Activated CD4-positive, CD25-positive, alpha-beta regulatory T cell treated with anti-CD3 and anti-CD28 coated beads, Interleukin-2, amount 50 U/mL, for 24 hours (primary cell): ENCODE measurements around the gene NUP153.

Experiments used
- ATAC-seq, 2 donors: fragments of 150-1000 bp; cut with Tn5 transposase; one replicate each; pipeline ENCODE4 v1.10.0; 2021; ENCODE audit warnings: mild to moderate bottlenecking in 1 of 2, moderate library complexity in 1 of 2

Gene NUP153

DNA sequence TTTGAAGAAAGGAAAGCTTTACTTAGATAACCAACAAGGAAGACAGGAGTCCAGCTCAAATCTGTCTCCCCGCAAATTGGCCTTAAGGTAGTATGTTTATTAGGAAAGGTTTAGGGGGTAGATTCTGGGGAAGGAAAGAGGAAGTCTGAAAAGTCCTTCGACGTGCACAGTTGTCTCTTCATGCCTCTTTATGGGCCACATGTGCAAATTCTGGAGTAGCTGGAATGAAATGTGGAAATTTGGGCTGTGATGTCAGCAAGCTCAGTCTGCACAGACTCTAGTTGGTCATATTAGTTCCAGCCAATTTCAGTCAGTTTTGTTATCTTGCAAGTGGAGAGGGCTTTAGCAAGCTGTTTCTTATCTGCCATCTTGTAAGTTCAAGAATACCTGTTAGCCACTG lies 50.1 kb downstream of the NUP153 start:
- ATAC-seq, result no peak

DNA sequence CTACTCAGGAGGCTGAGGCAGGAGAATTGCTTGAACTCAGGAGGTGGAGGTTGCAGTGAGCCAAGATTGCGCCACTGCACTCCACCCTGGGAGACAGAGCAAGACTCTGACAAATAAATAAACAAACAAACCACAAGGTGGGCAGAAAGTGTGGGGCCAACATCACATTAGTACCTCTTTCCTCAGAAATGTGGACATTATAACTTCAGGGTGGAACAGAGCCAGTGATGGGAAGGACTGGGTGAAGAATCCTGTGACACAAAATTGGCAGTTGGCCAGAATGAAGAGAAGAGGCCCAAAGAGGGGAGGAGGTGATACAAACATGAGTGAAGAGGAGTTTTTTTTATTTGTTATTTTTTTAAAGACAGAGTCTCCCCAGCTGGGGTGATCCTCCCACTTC lies 50.6 kb downstream of the NUP153 start:
- no peak for ATAC-seq

DNA sequence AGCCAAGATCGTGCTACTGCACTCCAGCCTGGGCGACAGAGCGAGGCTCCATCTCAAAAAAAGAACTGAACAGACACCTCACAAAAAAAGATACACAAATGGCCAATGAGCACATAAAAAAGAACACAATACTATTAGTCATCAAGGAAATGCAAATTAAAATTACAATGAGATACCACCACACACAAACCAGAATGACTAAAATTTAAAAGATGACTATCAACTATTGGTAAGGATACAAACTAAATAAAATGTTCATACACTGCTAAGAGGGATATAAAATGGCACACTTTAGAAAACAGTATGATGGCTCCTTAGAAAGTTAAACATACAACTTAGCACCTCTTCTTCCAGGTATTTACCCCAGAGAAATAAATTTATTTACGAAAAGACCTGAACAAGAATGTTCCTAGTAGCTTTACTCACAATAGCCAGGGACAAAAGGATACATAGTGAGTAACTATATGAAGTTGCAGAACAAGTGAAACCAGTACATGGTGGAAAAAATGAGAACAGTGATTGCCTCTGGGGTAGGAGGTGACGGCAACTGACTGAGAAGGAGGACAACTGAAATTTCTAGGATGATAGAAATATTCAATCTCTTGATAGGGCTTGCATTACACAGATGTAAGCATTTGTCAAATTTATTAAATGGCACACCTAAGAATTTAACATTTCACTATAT lies 53.4 kb downstream of the NUP153 start:
- peak; percentile 77 to 85 for ATAC-seq

DNA sequence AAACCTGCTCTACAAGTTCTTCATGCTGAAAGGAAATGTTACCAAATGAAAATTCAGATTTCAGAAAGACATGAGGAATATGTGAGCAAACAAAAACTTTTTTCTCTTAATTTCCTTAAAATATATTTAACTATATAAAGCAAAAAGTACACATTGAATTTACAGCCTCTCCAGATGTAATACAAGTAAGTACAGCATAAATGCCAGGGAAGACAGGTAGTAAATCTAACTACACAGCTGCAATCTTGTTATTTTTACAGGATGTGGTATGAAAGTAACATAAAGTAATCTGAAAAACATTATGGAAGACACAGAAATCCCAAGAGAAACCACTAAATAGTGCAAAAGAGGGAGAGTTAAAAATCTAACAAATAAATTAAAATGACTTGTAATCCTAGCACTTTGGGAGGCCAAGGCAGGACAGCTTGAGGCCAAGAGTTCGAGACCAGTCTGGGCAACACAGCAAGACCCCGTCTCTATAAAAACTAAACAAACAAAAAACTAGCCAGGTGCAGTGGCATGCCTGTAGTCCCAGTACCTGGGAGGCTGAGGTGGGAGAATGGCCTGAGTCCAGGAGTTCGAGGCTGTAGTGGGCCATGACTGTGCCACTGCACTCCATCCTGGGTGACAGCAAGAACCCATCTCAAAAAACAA lies 55.9 kb downstream of the NUP153 start:
- no peak for ATAC-seq

DNA sequence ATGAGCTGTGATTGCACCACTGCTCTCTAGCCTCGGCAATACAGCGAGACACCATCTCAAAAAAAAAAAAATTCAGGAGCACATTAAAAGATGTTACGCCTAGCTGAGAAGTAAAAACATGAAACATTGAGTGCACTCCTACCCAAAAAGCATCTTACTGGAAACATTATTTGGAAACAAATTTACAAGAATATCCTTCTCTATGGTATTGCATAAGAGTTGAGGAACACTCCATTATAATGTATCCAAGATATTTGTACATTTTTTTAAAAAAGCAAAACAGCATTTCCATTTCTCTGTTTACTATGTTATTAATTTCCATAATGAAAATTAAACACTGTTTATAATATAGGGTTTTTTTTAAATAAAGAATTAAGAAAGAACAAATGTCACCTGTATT lies 58.0 kb downstream of the NUP153 start:
- no peak for ATAC-seq

GRCh38 chr6:17640477-17640917 lies 66.2 kb downstream of the NUP153 start:
- ATAC-seq, result no peak

DNA sequence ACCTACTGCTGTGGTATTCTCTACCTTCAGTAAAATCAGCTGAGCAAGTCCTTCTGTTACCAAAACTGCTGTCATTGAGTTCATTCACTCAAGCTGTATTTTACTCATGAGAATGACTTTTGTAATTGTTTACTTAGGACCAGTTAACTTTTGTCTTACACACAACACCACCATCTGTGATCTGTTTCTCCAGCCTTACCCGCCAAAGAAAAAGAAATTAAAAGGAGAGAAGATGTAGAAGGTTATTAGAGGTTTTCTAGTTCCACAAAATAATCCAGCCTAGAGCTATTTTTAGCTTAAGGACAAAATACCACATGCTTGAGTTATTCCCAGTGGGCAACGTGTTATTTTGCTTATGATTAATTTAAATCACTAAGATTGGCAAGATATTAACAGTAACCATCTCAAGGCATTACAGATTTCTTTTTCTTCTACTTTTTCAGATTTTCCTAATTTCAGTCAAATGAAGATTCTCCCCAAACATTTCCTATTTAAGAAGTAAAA lies 68.5 kb downstream of the NUP153 start:
- no peak for ATAC-seq

DNA sequence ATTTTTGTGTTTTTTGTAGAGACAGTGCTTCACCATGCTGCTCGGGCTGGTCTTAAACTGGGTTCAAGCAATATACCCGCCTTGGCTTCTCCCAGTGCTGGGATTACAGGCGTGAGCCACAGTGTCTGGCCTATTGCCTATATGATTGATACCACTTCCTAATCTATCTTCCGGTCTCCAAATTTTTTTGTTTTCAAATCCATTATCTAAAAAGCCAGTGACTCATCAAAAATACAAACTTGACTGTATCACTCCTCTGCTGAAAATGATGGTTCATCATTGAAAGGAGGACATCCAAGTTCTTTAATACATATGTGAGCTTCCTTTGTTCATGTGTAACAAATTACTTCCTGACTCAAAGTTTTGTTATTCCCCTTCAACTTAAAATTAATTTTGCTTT lies 71.2 kb downstream of the NUP153 start:
- no peak for ATAC-seq

GRCh38 chr6:17633465-17634188 lies 73.1 kb downstream of the NUP153 start:
- peak; percentile 48 to 49 for ATAC-seq

GRCh38 chr6:17632934-17633333 lies 73.8 kb downstream of the NUP153 start:
- no peak for ATAC-seq

- no peak for ATAC-seq
These were observed 76.1 kb downstream of the NUP153 start for GRCh38 chr6:17630511-17631073.

- no peak for ATAC-seq
These were observed 76.8 kb downstream of the NUP153 start for GRCh38 chr6:17629824-17630510.

DNA sequence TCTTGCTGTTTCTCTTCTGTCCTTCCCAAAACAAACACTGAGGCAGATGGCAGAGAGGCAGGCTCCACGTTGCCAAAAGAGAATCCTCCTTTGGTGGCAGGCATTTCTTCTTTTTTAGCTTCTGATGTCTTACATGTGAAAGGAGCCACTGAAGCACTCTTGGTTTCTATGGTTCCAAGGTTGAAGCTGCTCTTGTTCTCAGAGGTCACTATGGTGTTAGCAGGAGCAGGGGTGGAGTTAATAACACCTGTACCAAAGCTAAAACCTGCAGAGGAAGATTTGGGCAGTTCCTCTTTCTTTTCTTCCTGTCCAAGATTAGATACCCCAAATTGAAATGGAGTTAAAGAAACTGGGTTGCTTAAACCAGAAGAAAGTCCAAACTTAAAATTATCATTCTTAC lies 77.9 kb downstream of the NUP153 start:
- ATAC-seq, result no peak

DNA sequence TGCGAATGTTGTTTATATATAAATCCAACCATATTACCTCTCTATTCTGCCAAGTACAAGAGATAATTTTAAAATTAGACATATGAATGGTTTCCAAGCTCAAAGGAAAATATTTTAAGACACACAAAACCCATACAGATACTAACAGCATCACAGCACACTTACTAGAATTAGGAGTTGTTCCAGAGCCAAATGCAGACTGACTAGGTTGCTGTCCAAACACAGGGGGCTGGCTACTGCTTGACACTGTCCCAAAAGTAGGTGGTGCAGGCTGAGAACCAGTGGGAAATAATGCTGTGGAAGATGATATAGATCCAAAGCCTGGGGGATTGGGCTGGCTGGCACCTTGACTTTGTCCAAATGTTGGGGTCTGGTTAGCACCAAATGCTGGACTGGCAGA lies 82.3 kb downstream of the NUP153 start:
- ATAC-seq, result no peak

DNA sequence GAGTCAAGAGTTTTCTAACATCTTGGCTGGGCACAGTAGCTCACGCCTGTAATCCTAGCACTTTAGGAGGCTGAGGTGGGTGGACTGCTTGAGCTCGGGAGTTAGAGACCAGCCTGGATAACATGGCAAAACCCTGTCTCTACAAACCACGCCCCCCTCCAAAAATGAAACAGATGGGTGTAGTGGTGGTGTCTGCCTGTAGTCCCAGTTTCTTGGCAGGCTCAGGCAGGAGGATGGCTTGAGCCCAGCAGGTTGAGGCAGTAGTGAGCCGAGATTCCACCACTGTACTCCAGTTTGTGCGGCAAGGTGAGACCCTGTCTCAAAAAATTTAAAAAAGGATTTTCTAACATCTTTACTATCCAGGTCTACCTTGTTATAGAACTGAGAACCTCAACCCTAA lies 84.6 kb downstream of the NUP153 start:
- ATAC-seq, result no peak

GRCh38 chr6:17621003-17621402 lies 85.7 kb downstream of the NUP153 start:
- ATAC-seq, result no peak

GRCh38 chr6:17615794-17616193 lies 90.9 kb downstream of the NUP153 start:
- ATAC-seq, result no peak

- ATAC-seq, result no peak
These were observed 94.7 kb downstream of the NUP153 start for GRCh38 chr6:17612048-17612447.

DNA sequence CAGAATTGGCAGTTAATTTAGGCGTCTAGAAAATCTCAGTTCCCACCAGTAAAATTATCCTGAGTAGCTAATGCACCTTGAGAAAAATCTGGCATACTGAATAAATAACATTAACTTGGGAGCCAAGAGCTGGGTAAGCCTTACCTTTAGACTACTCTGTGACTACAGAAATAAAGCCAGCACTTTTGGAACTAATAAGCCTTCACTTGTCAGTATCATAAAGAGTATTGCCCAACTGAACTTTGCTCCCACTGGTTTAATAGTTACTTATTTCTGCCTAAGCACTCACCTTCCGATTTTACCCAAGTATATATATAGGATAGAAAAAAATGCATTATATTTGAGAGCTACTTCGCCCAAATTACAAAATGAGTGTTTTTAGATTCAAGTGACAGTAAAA lies 95.9 kb downstream of the NUP153 start:
- no peak for ATAC-seq

DNA sequence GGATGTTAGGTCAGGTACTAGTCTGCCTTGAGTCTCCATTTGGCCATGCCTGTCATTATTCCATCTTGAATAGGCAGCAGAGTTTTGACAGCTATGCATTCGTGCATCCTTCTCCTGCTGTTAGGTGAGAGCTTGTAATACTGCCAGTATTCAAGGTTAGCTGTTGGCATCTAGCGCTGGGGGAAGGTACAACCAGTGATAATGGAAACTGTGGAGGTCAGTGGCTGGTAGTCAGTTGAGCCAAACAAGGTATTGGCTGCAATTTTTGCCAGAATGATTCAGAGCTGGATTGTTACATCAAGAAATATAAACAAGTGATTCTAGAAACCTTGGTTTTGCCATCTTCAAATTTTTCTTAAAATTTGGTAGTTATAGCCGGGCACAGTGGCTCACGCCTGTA lies 100.1 kb downstream of the NUP153 start:
- ATAC-seq, result no peak

DNA sequence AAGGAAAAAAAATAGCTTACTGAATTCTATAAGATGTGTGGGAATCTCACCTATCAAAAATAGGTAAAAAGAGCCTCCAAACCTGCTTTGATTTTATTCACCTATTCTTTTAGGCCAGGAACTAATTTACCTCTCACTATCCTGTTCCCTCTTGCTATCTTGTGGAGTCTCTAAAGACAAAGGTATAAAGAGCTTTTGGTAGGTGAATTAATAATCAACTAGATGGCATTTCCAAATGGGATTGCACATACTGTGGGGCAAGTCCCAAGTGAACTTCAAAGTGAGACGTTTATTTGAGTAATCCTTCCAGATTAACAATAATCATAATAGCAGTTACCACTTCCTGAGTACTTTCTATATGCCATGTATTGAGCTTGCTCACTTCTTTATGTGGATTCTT lies 103.8 kb downstream of the NUP153 start:
- ATAC-seq, result no peak

DNA sequence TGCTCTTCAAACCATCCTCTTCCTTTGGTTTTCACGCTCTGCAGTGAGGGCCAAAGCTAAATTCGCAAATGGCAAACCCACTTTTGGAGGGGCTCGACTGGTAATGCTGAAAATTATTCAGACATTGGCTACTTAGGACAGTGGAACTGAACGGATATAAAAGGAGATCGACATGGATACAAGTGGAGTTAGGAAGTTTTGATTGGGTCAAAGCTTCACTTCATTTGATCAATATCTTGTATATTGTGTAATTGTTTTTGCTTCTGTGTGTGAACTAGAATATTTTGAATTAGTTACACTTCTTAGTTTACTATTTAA lies 105.4 kb downstream of the NUP153 start:
- ATAC-seq, result no peak
